K562 (cell line): Measurements from ENCODE around the gene LRRC74B. TPM values are rescaled to one million over a fixed set of nuclear protein-coding genes. Genes with fewer than 3 reads are reported as not detected.
A peak's percentile ranks its signal among the peaks of the same experiment; 100 is the strongest.

ENCODE experiments used
- CREB5 ChIP-seq: fragments of 250-450 bp; sonication (Bioruptor Pico); IDR thresholded peaks from 2 replicates; pipeline ENCODE4 v1.5.0; 2020; ENCODE audit warnings: mild to moderate bottlenecking
- CTCF ChIP-seq, 3 experiments: IDR thresholded peaks in 2 of 3; conservative IDR thresholded peaks in 1 of 3; 2 replicates each; pipeline ENCODE4 v1.5.1; 2011 to 2012; ENCODE audit warnings: low read length in 3 of 3, mild to moderate bottlenecking in 3 of 3, control low read depth in 2 of 3, improper control_type of control experiment in 1 of 3, inconsistent platforms in 1 of 3, low read depth in 1 of 3, mixed read lengths in 1 of 3, moderate library complexity in 1 of 3; ENCODE audit not compliant: insufficient read depth in 2 of 3
- ETV6 ChIP-seq, 3 experiments: fragments of 150-350 bp in 1 of 3; sonication (generic) in 1 of 3; formaldehyde crosslinking in 1 of 3; IDR thresholded peaks; 2 replicates each; pipeline versions ENCODE4 v1.6.1 to v1.8.0; 2014 to 2022; ENCODE audit warnings: borderline replicate concordance in 2 of 3, low read depth in 2 of 3, antibody characterized with exemption in 1 of 3, low read length in 1 of 3, mild to moderate bottlenecking in 1 of 3, missing genetic modification reagents in 1 of 3
- L3MBTL2 ChIP-seq: fragments of 450-650 bp; IDR thresholded peaks from 2 replicates; pipeline ENCODE4 v1.6.1; 2016; ENCODE audit warnings: mild to moderate bottlenecking, moderate library complexity
- MAFK ChIP-seq: IDR thresholded peaks from 2 replicates; pipeline ENCODE4 v1.6.1; 2011; ENCODE audit warnings: low read length, improper control_type of control experiment
- MCM7 ChIP-seq, 2 experiments: fragments of 450-650 bp; IDR thresholded peaks; 2 replicates each; pipeline ENCODE4 v1.6.1; 2016 to 2018
- MXI1 ChIP-seq: IDR thresholded peaks from 2 replicates; pipeline ENCODE4 v1.6.1; 2011; ENCODE audit warnings: low read depth, mild to moderate bottlenecking, improper control_type of control experiment, low read length
- NEUROD1 ChIP-seq: fragments of 150-350 bp; IDR thresholded peaks from 2 replicates; pipeline ENCODE4 v1.6.1; 2014; ENCODE audit warnings: borderline replicate concordance, low read length, low read depth; ENCODE audit not compliant: partially characterized antibody
- PHF8 ChIP-seq: fragments of 200-600 bp; sonication (generic); IDR thresholded peaks from 2 replicates; pipeline ENCODE4 v1.6.1; 2012; ENCODE audit warnings: mixed run types, mild to moderate bottlenecking, inconsistent platforms, low read length, moderate library complexity, borderline replicate concordance
- RBM39 ChIP-seq: fragments of 200-400 bp; formaldehyde crosslinking; optimal IDR thresholded peaks from 2 replicates; pipeline ENCODE3; 2018; ENCODE audit warnings: low read depth, low read length
- SMAD1 ChIP-seq: fragments of 150-350 bp; IDR thresholded peaks from 2 replicates; pipeline ENCODE4 v1.6.1; 2014; ENCODE audit warnings: low read length, low read depth; ENCODE audit not compliant: partially characterized antibody
- SMC3 ChIP-seq: conservative IDR thresholded peaks from 2 replicates; pipeline ENCODE4 v1.6.1; 2011; ENCODE audit warnings: low read depth, low read length, improper control_type of control experiment; ENCODE audit not compliant: insufficient read depth
- SRSF1 ChIP-seq: fragments of 200-400 bp; formaldehyde crosslinking; IDR thresholded peaks from 2 replicates; pipeline ENCODE4 v1.6.1; 2017; ENCODE audit warnings: mild to moderate bottlenecking, low read depth, low read length, moderate library complexity
- ZBTB26 ChIP-seq: fragments of 450-650 bp; formaldehyde crosslinking; IDR thresholded peaks from 2 replicates; pipeline ENCODE4 v1.4.0; 2022; ENCODE audit warnings: missing genetic modification characterization
- ZMIZ1 ChIP-seq, 2 experiments: fragments of 150-350 bp in 1 of 2; IDR thresholded peaks; 2 replicates each; pipeline ENCODE4 v1.6.1; 2012 to 2016; ENCODE audit warnings: low read depth in 2 of 2, low read length in 2 of 2, mild to moderate bottlenecking in 1 of 2, moderate library complexity in 1 of 2
- ZNF830 ChIP-seq: fragments of 250-450 bp; sonication (Bioruptor Pico); IDR thresholded peaks from 2 replicates; pipeline ENCODE4 v1.5.0; 2021; ENCODE audit warnings: mild to moderate bottlenecking
- polyA plus RNA-seq, 8 experiments: library from polyadenylated mRNA; depleted of rRNA in 4 of 8; stranded (reverse) in 5 of 8; unstranded in 3 of 8; fragments of >200 nt; fragmentation: Nextera tagmentation in 2 of 8; fragmentation: Illumina TruSeq in 1 of 8; extraction: Ambion mirVana in 2 of 8; extraction: Trizol in 1 of 8; gene quantifications; 2 replicates each; pipeline versions ENCODE4 v1.2.1 to v1.2.3, GENCODE V29; 2011 to 2014; ENCODE audit warnings: inconsistent platforms in 1 of 8, missing spikeins in 1 of 8
- total RNA-seq, 7 experiments: library from RNA; depleted of rRNA in 6 of 7; stranded (reverse); fragments of >200 nt in 6 of 7; fragmentation: Illumina TruSeq in 2 of 7; extraction: Trizol in 2 of 7; gene quantifications; 2 replicates each; pipeline versions ENCODE4 v1.2.1 to v1.2.3, GENCODE V29; 2011 to 2021; ENCODE audit warnings: low replicate concordance in 1 of 7

Gene LRRC74B
- total and polyA plus RNA-seq, 9 of the 15 experiments (the other 6 are each of a cell fraction or from before 2014, with no cell fraction given) = not detected

- TF ChIP-seq ZBTB26 (CRISPR knock-in tag) (peak; percentile 96), RBM39 (peak; percentile 99), ZNF830 (CRISPR knock-in tag) (peak; percentile 82; the same call in 1 of the 2 replicates), ZMIZ1 (IDR thresholded peaks at IDR 0.05; ENCODE audit: low read depth in 2 of 2, low read length in 2 of 2) (peak in 1 of 2 experiments; percentile 83; a peak in 2 of 4 replicates), CTCF (IDR thresholded peaks at IDR 0.05 in 2 of 3, conservative IDR thresholded peaks at IDR 0.05 in 1 of 3; ENCODE audit: insufficient read depth in 2 of 3, low read depth in 1 of 3, low read length in 3 of 3) (peak in 2 of 3 experiments; percentile 1 to 7; a peak in 1 of 6 replicates), SMC3 (peak; percentile 30; the same call in 1 of the 2 replicates), NEUROD1 (peak; percentile 92), MAFK (peak; percentile 62; the same call in 1 of the 2 replicates), ETV6 (IDR thresholded peaks at IDR 0.05; ENCODE audit: borderline replicate concordance in 1 of 2, low read depth in 2 of 2, low read length in 1 of 2) (0 out of 4 replicates have a peak, but pooled peaks of 1 of the 2 experiments have one; percentile 29), ETV6 (CRISPR knock-in tag; IDR thresholded peaks at IDR 0.05; ENCODE audit: borderline replicate concordance) (no peak), MXI1 (peak; percentile 52; the same call in 1 of the 2 replicates), MCM7 (IDR thresholded peaks at IDR 0.05) (no peak), SRSF1 (no peak), CREB5 (CRISPR knock-in tag) (0 out of 2 replicates have a peak, but pooled peaks have one; percentile 8), SMAD1 (peak; percentile 66), L3MBTL2 (no peak), PHF8 (peak; percentile 83; the same call in 1 of the 2 replicates)
Measured at GRCh38 chr22:21014726-21015465, 30.9 kb upstream of the LRRC74B start, which contains the start of gene P2RX6 (continued).
